Hematopoietic multipotent progenitor cell treated with erythropoietin and hydrocortisone succinate and interleukin-3 and kit ligand, for 6 days (in vitro differentiated cells): Measurements from ENCODE around the gene CLEC17A.

ENCODE experiments used
- DNase-seq: peaks from one replicate; pipeline ENCODE4 v3.0.0-alpha.2; 2015

The CLEC17A gene

GRCh38 chr19:14659874-14660489, 77.1 kb downstream of the CLEC17A start:
- no peak for DNase-seq

GRCh38 chr19:14661372-14661924, 78.6 kb downstream of the CLEC17A start:
- DNase-seq: no peak
